Hematopoietic multipotent progenitor cell treated with erythropoietin and hydrocortisone succinate and interleukin-3 and kit ligand, for 15 days (in vitro differentiated cells): Measurements from ENCODE around the gene AMOT.

Source experiments
- DNase-seq: peaks from one replicate; pipeline ENCODE4 v3.0.0-alpha.2; 2015; ENCODE audit warnings: low spot score

The AMOT gene

DNA sequence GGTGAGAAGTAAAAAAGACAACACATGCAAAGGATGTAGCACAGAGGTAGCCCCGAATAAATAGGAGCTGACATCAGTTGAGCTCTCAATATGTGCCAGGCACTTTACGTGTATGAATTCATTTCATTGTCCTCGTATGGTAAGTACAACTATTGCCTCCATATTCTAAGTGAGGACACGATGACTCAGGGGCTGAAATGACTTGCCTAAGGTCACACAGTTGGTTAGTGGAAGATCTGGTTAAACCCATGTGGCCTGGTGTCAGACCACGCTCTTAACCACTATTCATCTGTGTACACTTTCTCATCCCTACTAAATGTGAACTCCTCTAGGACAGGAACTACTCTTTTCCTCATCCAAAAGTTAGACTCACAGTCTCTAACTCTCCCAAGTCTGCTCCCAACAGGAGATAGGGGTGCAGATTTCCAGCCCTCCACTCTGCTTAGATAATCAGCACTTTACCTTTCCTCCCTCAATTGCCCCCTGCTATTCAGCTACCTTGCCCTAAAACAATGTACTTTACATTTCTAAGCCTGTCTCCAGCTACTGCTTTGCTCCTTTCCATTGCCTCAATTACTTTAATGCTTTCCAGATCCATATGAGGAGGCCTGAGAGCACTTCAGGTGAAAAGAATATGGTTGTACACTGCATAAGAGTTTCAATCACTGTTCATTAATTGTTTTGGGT, 102.1 kb downstream of the AMOT start:
- no peak for DNase-seq

- DNase-seq = no peak
These were observed 104.3 kb downstream of the AMOT start for GRCh38 chrX:112736310-112736709.

DNA sequence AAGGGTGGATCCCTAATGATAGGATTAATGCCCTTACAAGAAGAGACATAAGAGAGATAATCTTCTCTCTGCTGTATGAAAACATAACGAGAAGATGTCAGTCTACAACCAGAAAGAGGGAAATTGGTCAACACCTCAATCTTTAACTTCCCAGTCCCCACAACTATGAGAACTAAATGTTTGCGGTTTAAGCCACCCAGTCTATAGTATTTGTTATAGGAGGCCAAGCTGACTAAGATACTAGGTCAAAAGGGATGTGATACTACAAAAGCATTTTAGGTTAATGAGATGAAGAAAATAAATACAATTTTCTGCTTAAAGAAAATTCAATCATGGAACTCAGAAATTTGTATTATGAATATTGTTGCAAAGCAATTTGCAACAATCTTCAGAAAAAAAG, 105.5 kb downstream of the AMOT start:
- no peak for DNase-seq

- DNase-seq = no peak
These were observed 106.3 kb downstream of the AMOT start for GRCh38 chrX:112734290-112734689.

DNA sequence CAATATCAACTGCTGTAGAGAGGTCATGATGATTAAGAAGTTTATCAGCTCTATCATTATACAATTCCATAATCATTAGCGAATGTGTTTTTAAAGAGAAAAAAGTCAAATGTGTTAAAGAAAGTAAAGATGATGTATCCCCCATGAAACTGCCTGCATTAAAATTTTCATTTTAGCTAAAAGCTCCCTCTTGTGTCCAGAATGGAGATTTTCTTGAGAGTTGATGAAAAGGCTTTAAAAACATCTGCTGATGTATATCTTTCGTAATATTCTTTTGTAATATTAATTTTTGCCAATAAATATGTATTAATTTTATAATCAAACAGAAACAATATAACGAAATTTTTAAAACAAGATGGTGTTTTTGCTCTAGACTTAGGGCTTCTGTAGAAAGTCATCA, 108.8 kb downstream of the AMOT start:
- no peak for DNase-seq
